ENCODE results near the gene AFAP1L2.

GRCh38 chr10:114281006-114281405 is 123.3 kb downstream of the AFAP1L2 start:
- TF ChIP-seq CTCF (IDR thresholded peaks at IDR 0.05) (no peak), POLR2A (IDR thresholded peaks at IDR 0.05) (no peak)

Measured in prostate gland (tissue), 2 donors.